Inferior parietal cortex (tissue), 1 donor: ENCODE results near the gene RELN.
A peak's percentile ranks its signal among the peaks of the same experiment; 100 is the strongest.
"Not testable (repeated sequence)": the region's sequence is repeated elsewhere in the genome, so short reads cannot be mapped to it uniquely, and the experiment has no call there.

Experiments
- DNase-seq: peaks from one replicate; pipeline ENCODE4 v3.0.0-alpha.2; 2016; ENCODE audit errors: extremely low spot score

Gene RELN

DNA sequence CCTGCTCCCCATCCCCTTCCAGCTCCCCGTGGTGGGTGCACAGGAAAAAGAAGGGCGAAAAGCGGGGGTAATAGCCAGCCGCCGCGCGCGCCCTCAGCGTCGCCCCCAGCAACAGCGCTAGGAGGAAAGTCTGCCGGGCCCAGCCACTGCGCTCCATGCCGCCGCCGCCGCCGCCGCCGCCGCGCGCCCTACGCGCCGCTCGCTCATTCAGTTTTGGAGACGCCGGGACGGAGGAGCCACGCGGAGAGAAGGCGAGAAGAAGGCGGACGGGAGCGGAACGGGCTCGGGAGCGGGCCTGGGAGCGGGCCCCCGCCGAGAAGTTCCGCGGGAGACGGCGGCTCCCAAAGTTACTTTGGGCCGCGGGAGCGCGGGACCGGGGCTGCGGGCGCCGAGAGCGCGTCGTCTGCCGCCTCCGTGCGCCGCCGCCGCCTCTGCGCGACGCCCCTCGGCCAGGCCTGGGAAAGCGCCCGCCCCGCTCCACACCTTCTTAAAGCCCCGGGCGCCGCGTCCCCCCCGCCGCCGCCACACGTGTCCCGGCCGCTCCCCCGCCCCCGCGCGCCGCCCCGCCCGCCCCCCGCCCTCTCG is at the start of gene RELN:
Gene RELN (minus strand): TSS at position 459 of the 585 bp plus-strand sequence. CDS start 302 bp downstream, at position 157.
- DNase-seq = no peak

GRCh38 chr7:104038136-104038535 is 48.7 kb upstream of the RELN start:
- DNase-seq = no peak

GRCh38 chr7:104036889-104037288 is 47.4 kb upstream of the RELN start:
- not testable (repeated sequence) for DNase-seq

DNA sequence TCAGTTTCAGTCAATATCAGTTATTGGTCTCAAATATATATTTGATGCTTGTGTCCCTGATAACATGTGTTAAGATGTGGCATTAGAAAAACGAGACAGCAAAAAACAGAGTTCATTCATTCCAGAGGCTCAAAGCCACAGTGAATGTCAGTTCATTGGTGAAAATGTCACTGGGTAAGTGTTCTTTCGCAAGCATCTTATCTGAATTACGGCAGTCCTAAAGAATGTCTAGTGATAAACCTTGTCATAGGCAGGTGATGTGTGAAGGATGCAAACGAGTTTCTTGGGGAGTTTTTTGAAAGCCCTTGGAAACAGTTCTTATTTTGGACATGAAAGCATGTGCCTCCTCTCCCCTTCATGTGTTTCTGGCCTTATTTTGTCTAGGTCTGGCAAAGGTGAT is 45.9 kb upstream of the RELN start:
- DNase-seq = no peak

GRCh38 chr7:104034679-104035078 is 45.2 kb upstream of the RELN start:
- DNase-seq = no peak

DNA sequence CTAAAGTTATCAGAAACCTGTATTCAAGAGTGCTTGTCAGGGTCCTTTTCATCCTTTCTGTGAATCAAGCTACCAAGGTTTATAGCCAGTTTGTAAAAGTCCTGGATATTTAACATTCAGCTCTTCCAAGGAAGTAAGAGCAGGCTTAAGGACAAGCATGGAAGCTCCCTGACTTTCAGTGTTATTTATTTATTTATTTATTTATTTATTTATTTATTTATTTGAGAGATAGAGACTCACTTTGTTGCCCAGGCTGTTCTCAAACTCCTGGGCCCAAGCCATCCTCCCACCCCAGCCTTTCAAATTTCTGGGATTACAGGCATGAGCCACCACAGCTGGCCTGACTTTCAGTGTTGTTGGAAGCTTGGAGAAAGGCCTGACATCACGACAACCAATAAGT is 44.4 kb upstream of the RELN start:
- no peak for DNase-seq

- DNase-seq = no peak
These were observed 43.0 kb upstream of the RELN start for GRCh38 chr7:104032486-104032885.

- DNase-seq = no peak
These were observed 40.3 kb upstream of the RELN start for GRCh38 chr7:104029765-104030164.

DNA sequence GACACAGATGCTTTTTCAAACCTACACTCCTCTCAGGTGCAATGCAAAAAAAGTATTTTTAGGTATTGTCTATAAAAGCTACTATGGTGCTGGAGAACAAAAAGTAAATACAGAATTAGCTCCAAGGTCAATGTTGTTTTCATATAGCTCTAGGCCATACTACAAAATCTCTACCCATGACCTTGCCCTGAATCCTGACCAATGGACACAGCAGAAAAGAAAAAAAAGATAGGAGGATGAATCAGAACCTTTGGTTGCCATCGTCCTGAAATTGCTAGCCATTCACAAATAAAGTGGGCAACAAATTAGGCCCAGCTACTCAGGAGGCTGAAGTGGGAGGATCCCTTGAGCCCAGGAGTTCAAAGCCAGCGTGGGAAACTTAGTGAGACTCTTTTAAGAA is 35.2 kb upstream of the RELN start:
- no peak for DNase-seq

DNA sequence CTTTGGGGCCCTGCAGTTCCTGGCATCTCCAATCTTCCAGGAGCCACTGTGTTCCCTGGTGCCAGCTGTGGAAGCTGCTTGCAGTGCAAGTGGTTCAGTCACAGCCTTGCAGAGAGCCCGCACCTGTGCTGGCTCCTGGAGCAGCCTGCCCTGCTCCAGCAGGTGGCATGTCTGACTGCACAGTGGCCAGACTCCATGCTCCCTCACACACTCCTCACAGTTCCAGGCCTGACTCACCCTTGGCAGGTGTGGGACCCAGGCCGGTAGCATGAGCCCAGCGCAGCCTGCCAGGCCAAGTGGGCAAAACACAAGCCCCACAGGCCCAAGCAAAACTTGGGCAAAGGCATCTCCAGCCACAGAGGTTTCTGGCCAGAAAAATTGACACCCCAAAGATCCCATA is 33.6 kb upstream of the RELN start:
- no peak for DNase-seq

- DNase-seq = no peak
These were observed 29.0 kb upstream of the RELN start for GRCh38 chr7:104018425-104018824.

GRCh38 chr7:104017001-104017400 is 27.5 kb upstream of the RELN start:
- no peak for DNase-seq

GRCh38 chr7:104012835-104013234 is 23.4 kb upstream of the RELN start:
- no peak for DNase-seq

DNA sequence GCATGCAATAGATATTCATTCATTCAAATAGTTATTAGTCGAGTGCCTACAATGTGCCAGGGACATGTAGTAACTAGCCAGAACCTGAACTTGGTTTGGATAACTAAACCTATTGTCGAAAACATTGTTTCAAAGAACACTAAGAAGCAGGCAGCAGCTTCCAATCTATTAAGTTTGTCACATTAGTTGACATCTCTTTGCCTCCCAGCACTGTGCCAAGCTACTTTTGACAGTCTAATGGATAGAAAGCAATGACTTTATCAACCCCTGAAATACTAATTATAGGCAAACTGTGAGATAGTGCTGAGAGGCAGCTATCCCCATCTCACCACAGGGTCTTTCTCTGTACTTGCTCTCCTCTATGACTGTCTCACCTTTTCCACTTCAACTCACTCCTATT is 22.4 kb upstream of the RELN start:
- DNase-seq = no peak

DNA sequence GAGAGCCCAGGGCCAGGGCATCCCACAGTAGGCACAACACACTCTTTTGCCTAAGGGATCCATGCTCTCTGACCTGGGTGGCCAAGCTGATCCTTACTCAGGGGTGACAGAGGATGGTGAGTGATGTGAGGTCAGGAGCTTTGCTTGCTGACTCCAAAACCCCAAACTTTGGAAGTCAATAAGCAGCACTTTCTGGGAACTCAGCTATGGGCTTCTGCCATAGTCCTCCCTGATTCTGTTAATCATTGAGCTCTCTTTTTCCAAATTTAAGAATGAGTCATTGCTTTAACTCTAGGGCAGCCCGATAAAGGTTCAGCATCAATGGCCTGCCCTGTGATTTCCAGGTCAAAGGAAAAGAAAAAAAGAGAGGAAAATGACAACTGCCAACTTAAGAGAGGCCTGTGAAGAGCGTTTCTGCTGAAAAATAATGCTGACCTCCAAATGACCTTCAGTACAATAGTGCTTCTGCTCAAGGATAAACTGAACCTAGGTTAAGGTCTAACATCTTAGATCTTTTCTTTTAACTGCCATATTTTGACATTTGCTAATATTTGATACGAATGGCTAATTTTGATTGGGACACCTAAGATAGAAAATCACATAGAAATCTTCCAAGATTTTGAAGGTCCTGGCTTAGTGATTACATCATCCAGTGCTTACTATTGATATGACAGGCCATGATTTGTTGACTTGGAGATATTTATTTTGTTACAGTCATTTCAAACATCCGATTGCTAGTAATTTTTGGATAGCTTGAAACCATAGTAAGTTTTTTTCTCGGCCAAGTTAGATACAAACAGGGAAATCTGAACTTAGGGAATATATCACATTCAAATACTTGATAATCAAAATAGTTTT is 20.8 kb upstream of the RELN start:
- no peak for DNase-seq

GRCh38 chr7:104008107-104008506 is 18.6 kb upstream of the RELN start:
- no peak for DNase-seq

DNA sequence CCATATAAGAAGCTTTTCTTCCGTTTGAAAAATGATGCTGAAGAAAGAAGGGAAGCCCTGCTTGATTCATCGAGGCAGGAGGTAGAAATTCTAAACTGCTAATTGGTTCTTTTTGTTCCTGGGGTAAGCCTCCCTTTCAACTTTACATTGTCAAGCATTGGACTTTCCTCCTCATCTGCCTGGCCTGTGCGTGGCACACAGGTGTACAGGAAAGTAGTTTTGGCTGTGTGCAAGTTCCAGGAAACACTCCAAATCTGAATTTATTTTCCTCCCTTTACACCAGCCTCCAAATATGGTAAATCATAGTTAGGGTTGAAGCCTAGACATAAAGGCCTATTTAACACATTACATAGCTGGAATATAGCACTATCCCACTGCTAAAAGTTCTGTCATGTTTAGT is 18.2 kb upstream of the RELN start:
- no peak for DNase-seq

GRCh38 chr7:104005197-104005596 is 15.7 kb upstream of the RELN start:
- no peak for DNase-seq

GRCh38 chr7:103996639-103997038 is 7.2 kb upstream of the RELN start:
- DNase-seq = no peak

GRCh38 chr7:103996017-103996551 is 6.6 kb upstream of the RELN start:
- DNase-seq = peak; percentile 54

DNA sequence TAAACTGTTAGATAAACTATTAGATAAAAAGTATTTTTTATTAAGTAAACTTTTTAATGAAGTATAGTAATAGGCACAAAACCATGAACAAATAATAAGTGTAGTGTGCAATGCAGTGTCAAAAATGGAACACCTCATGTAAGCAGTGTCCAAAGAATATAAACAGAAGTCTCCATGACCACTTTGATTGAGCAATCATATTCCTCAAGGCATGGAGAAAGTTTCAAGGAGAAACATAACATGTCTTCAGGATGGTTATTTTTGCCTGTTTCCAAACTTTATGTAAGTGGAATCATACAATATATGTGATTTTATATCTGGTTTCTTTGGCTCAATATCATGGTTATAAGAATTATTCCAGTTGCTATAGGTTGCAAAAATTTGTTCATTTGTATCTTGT is 6.1 kb upstream of the RELN start:
- no peak for DNase-seq

GRCh38 chr7:103993551-103993950 is 4.1 kb upstream of the RELN start:
- DNase-seq = no peak

- no peak for DNase-seq
These were observed 1.9 kb upstream of the RELN start for GRCh38 chr7:103991406-103991805.
